Mammary microvascular endothelial cell (primary cell): ENCODE data around the gene TCEAL2. TPM values are rescaled to one million over a fixed set of nuclear protein-coding genes. Genes with fewer than 3 reads are reported as not detected.

Source experiments
- total RNA-seq: library from RNA; depleted of rRNA; stranded (reverse); fragments of >200 nt; gene quantifications from 2 replicates; pipeline ENCODE4 v1.2.3, GENCODE V29; 2015

The TCEAL2 gene
- total RNA-seq, result not detected in 2 replicates

DNA sequence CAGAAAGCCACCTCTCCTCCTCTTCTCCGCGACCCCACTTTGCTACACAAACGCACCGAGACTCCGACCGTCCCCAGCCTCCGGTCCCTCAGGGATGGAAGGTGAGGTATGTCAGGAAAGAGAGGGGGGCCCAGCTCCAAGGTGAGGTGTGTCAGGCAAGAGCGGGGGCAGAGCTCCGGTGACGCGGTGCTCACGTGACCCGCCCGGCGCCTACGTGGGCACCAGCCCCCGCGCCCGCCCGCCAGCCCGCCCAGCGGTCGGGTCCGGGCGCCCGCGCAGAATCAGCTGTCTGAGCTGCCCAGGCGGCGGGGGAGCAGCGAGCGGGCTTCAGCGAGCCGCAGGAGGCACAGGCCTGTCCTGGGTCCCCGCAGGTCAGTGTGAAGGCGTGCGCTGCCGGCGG is at the start of gene TCEAL2:
TCEAL2 (plus strand) TSS at position 244 of the 400 bp plus-strand sequence. CDS start 1,152 bp downstream, outside the sequence.

DNA sequence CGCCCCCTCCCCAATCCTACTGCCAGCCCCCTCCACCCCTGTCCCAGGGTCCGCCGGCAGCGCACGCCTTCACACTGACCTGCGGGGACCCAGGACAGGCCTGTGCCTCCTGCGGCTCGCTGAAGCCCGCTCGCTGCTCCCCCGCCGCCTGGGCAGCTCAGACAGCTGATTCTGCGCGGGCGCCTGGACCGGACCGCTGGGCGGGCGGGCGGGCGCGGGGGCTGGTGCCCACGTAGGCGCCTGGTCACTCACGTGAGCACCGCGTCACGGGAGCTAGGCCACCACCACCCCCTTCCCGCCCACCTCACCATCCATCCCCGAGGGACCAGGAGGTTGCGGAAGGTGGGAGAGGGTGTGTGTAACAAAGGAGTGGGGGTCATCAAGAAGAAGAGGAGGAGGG is 16.8 kb downstream of the TCEAL2 start, which contains the start of gene TCEAL6:
TCEAL6 (minus strand) TSS at position 208 of the 400 bp plus-strand sequence.

DNA sequence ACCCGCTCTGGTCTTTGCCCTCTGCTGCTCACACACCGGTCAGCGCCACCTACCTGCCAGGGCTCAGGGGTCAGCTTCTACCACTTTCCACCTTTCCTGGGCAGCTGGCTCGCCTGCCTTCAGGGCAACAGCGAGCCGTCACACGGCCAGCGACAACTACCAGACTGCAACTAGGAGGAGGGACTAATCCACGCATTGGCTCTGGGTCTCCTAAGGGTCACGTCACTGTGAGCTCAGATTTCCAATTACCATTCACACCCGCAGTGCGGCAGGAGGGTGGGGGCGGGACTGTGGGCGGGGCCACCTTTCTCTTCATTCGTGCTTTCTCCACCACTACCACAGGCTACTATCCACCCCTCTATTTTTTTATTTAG is 30.3 kb downstream of the TCEAL2 start, which contains the start of gene BEX5:
BEX5 (minus strand) TSS at position 172 of the 374 bp plus-strand sequence. CDS start 1,712 bp downstream, outside the sequence.

Other genes with a start within 250 kb of the TCEAL2 start
- gene ZMAT1, start 193.7 kb upstream of the TCEAL2 start, total RNA-seq, result 0.25 and 0.60 TPM in 2 replicates
- not detected in 2 replicates for gene TCEAL6, start 16.8 kb downstream of the TCEAL2 start, total RNA-seq
- 0.30 and 3.5 TPM in 2 replicates for gene BEX5, start 30.3 kb downstream of the TCEAL2 start, total RNA-seq
- gene TCP11X1, start 89.6 kb downstream of the TCEAL2 start, total RNA-seq, result not detected in 2 replicates
- not detected in 2 replicates for gene NXF2, start 121.5 kb downstream of the TCEAL2 start, total RNA-seq